LNCAP (cell line): Measurements from ENCODE around the gene IGSF21.

ENCODE experiments used
- CTCF ChIP-seq: fragments of 450-650 bp; IDR thresholded peaks from 2 replicates; pipeline ENCODE4 v1.5.1; 2017; ENCODE audit warnings: mild to moderate bottlenecking

Gene IGSF21

GRCh38 chr1:18123467-18123992 lies 15.9 kb downstream of the IGSF21 start:
- no peak for TF ChIP-seq CTCF

- no peak for TF ChIP-seq CTCF
These were observed 17.4 kb downstream of the IGSF21 start for GRCh38 chr1:18124977-18125376.

- TF ChIP-seq CTCF: no peak
These were observed 19.0 kb downstream of the IGSF21 start for GRCh38 chr1:18126616-18127015.

GRCh38 chr1:18128298-18128697 lies 20.7 kb downstream of the IGSF21 start:
- no peak for TF ChIP-seq CTCF

- TF ChIP-seq CTCF: no peak
These were observed 22.8 kb downstream of the IGSF21 start for GRCh38 chr1:18130356-18130755.

- TF ChIP-seq CTCF: no peak
These were observed 24.6 kb downstream of the IGSF21 start for GRCh38 chr1:18132022-18132710.

- TF ChIP-seq CTCF: no peak
These were observed 25.3 kb downstream of the IGSF21 start for GRCh38 chr1:18132711-18133541.
